ENCODE data around the gene PODXL2. TPM values are rescaled to one million over a fixed set of nuclear protein-coding genes. Genes with fewer than 3 reads are reported as not detected.
"Not testable (repeated sequence)": the region's sequence is repeated elsewhere in the genome, so short reads cannot be mapped to it uniquely, and the experiment has no call there.

Gene PODXL2
- total and polyA plus RNA-seq, 12 donors, result 11.9 to 52.4 (median 23.8) TPM

DNA sequence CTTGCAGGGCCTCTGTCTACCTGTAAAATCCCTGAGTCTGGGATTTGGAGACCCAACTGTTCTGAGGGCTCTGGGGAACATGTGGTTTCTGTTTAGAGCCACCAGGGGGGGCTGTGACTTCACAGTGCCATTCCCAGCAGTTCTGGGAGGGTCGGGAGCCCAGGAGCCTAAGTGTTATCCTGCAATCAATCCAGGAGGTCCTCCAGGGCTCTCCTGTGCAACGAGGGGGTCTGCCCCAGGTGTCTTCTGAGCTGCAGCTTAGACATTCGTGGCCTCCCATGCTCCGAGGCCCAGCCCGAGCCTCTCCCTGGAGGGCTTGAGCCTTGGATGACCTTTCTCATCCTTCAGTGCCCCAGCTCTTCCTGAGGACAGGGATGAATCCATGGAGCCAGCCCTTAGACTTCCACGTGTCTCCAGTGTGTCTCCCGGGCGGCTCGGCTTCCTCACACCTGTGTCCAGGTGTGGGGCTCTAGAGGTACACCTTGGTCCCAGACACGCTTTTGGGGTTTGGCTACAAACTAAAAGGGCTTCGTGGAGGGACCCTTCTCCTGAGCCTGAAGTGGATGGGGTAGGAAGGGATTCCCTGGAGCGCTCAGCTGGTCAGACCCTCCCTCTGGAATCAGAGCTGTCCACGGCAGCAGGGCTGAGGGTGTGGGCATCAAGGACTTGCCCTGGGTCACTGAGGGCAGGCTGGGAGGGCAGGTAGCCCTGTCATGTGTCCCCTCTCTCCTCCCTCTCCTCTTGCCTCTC is 23.4 kb downstream of the PODXL2 start:
- intact Hi-C loops (cut with DNase I), result loop anchor here (5.0 to 10.0 kb wide), 3 partner anchors 40 to 320 kb away; no protein-coding TSS in a partner anchor
- Histone ChIP-seq H3K9me3 (replicated peaks in 1 of 3) (no peaks in the 10 kb centered on the region), H3K27ac (no peak overlapping the region), H3K36me3 (replicated peaks in 1 of 2) (no peaks in the 10 kb centered on the region), H3K4me3 (no peak overlapping the region), H3K4me1 (replicated peaks in 1 of 2) (peaks cover 0 to 17% of the 10 kb centered on the region in 2 donors), H3K27me3 (no peaks in the 10 kb centered on the region)
- DNase-seq, result peak; percentile 44 to 77 (median 50)
- WGBS, 4 donors, result 62 to 100% (median 73%) methylated on average over 2 to 13 of the region's 13 CpGs
- TF ChIP-seq, protein P1, sequence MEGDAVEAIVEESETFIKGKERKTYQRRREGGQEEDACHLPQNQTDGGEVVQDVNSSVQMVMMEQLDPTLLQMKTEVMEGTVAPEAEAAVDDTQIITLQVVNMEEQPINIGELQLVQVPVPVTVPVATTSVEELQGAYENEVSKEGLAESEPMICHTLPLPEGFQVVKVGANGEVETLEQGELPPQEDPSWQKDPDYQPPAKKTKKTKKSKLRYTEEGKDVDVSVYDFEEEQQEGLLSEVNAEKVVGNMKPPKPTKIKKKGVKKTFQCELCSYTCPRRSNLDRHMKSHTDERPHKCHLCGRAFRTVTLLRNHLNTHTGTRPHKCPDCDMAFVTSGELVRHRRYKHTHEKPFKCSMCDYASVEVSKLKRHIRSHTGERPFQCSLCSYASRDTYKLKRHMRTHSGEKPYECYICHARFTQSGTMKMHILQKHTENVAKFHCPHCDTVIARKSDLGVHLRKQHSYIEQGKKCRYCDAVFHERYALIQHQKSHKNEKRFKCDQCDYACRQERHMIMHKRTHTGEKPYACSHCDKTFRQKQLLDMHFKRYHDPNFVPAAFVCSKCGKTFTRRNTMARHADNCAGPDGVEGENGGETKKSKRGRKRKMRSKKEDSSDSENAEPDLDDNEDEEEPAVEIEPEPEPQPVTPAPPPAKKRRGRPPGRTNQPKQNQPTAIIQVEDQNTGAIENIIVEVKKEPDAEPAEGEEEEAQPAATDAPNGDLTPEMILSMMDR (IDR thresholded peaks at IDR 0.05), result peak; percentile 72 to 89 (median 83)
- TF ChIP-seq POLR2A (IDR thresholded peaks at IDR 0.05), result no peak

DNA sequence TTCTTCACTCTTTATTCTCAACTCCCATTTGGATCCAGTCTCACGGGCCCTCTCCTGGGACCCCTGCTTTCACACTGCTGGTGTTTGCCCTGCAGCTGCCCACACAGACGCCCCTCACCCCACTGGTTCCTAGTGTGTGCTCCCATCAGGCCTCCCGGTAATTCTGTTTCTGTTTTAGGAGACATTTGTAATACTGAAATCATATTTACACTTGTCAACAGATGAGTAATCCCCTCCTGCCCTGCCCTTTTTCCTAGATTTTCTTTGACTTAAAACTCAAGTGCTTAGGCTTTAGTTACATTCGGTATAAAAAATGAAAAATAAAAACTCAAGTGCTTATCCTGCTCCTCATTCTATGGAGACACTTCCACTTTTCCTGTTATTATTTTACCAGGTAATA is 25.4 kb downstream of the PODXL2 start:
- 39 to 70% (median 53%) methylated on average over 4 of the region's 4 CpGs for WGBS, 4 donors
- H3K9me3 ChIP-seq (replicated peaks in 1 of 3), result no peaks in the 10 kb centered on the region
- H3K4me1 ChIP-seq (replicated peaks in 1 of 2), result peaks cover 0 to 22% of the 10 kb centered on the region in 2 donors
- intact Hi-C loops (cut with DNase I), result loop anchor here (5.0 to 10.0 kb wide), 3 partner anchors 38 to 318 kb away; no protein-coding TSS in a partner anchor
- TF ChIP-seq POLR2A (IDR thresholded peaks at IDR 0.05), result no peak
- TF ChIP-seq, protein P1 (IDR thresholded peaks at IDR 0.05), result no peak
- no peak for DNase-seq
- H3K36me3 ChIP-seq (replicated peaks in 1 of 2), result no peaks in the 10 kb centered on the region
- H3K27me3 ChIP-seq, result no peaks in the 10 kb centered on the region
- H3K27ac ChIP-seq, result peak overlapping the region in 2 of 5 donors; percentile 33 to 68
- H3K4me3 ChIP-seq, result no peak overlapping the region

GRCh38 chr3:127654993-127655392 is 26.0 kb downstream of the PODXL2 start:
- H3K27me3 ChIP-seq; H3K4me3 ChIP-seq; H3K9me3 ChIP-seq (replicated peaks in 1 of 3); H3K36me3 ChIP-seq (replicated peaks in 1 of 2); DNase-seq: not testable (repeated sequence)
- WGBS, 4 donors, result 87 to 96% (median 92%) methylated on average over 6 of the region's 6 CpGs
- intact Hi-C loops (cut with DNase I), result loop anchor here (5.0 to 10.0 kb wide), 3 partner anchors 37 to 317 kb away; no protein-coding TSS in a partner anchor
- Histone ChIP-seq H3K4me1 (replicated peaks in 1 of 2) (peaks cover 0 to 22% of the 10 kb centered on the region in 2 donors), H3K27ac (peak overlapping the region in 4 of 5 donors; percentile 20 to 68 (median 36))

DNA sequence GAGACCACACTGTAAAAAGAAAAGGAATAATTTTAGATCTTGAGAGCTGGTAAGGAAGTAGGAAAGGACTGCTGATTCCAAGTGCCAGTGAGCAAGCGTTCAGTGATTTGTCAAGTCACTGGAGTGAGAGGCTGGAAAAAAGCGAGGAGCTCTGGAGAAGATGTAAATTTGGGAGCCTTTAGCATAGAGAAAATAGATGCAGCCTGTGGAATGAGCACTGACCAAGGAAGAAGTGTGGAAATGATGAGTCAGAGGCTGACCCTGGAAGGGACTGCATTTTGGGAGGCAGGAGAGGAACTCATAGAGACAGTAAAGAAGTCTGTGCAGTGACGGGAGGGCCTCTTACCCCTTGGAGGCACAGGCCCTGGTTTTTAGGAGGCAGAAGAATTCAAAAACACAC is 26.7 kb downstream of the PODXL2 start:
- no peak for TF ChIP-seq POLR2A (IDR thresholded peaks at IDR 0.05)
- TF ChIP-seq, protein P1 (IDR thresholded peaks at IDR 0.05), result no peak
- intact Hi-C loops (cut with DNase I), result loop anchor here in 1 of 2 donors (10.0 kb wide), 1 partner anchor 309 kb away; no protein-coding TSS in a partner anchor
- no peak overlapping the region for H3K4me3 ChIP-seq
- WGBS, 4 donors, result 28 to 44% (median 36%) methylated on average over 3 of the region's 3 CpGs
- peak overlapping the region in 3 of 5 donors; percentile 33 to 68 (median 38) for H3K27ac ChIP-seq
- no peaks in the 10 kb centered on the region for H3K27me3 ChIP-seq
- H3K9me3 ChIP-seq (replicated peaks in 1 of 3), result no peaks in the 10 kb centered on the region
- H3K4me1 ChIP-seq (replicated peaks in 1 of 2), result peaks cover 0 to 22% of the 10 kb centered on the region in 2 donors
- H3K36me3 ChIP-seq (replicated peaks in 1 of 2), result no peaks in the 10 kb centered on the region
- peak in 4 of 7 donors; percentile 30 to 66 (median 46) for DNase-seq

Data from adrenal gland (tissue), 12 donors.